ENCODE results near the gene ATP1B1. TPM values are rescaled to one million over a fixed set of nuclear protein-coding genes. Genes with fewer than 3 reads are reported as not detected.

Gene ATP1B1
- total RNA-seq = 116 TPM

GRCh38 chr1:169106095-169106920 is at the start of gene ATP1B1:
Gene ATP1B1 (plus strand): TSS chr1:169106690. CDS start chr1:169106830, 140 bp downstream.

